GM12878 (cell line): ENCODE results near the gene RRM2. TPM values are rescaled to one million over a fixed set of nuclear protein-coding genes. Genes with fewer than 3 reads are reported as not detected.

Experiments used
- ATAC-seq: fragments of 200-7000 bp; cut with Tn5 transposase; 3 replicates; pipeline ENCODE4 v1.9.1; 2020; ENCODE audit warnings: mild to moderate bottlenecking, moderate library complexity
- BruUV-seq: library from RNA; stranded (reverse); fragments of 400-500 nt; replicated peaks from 2 replicates; lab custom pipeline; 2021; lab: Mats Ljungman, UMichigan
- CTCF ChIA-PET: fragments of 300-600 bp; sonication (Branson Sonifier 250); formaldehyde crosslinking; extraction: SDS; loops from one replicate; lab custom pipeline; 2021; ENCODE audit warnings: inconsistent platforms; lab: Yijun Ruan, JAX
- POLR2A ChIA-PET: fragments of 350-600 bp; formaldehyde crosslinking; extraction: SDS; loops from one replicate; lab custom pipeline; 2021; ENCODE audit warnings: inconsistent platforms; lab: Charles Lee
- RAD21 ChIA-PET: fragments of 300-600 bp; sonication (Branson Sonifier 250); formaldehyde crosslinking; loops from one replicate; lab custom pipeline; 2023; ENCODE audit warnings: antibody characterized with exemption; ENCODE audit not compliant: unreplicated experiment; lab: Charles Lee
- SMC1A ChIA-PET: fragments of 300-600 bp; sonication (Branson Sonifier 250); formaldehyde crosslinking; loops from one replicate; lab custom pipeline; 2023; ENCODE audit not compliant: unreplicated experiment, uncharacterized antibody; lab: Charles Lee
- DNase-seq: peaks from one replicate; pipeline ENCODE4 v3.0.0-alpha.2; 2011; ENCODE audit warnings: low read depth, low spot score
- FAIRE-seq: peaks from 3 replicates; lab custom pipeline; 2011; peaks lifted over from hg19 to GRCh38; lab: Jason Lieb, UNC
- H2AFZ ChIP-seq: 2 replicates; pipeline ENCODE4 v1.6.0; 2011; ENCODE audit warnings: low read depth, low read length, control low read depth; ENCODE audit not compliant: control insufficient read depth
- H3K27ac ChIP-seq: 2 replicates; pipeline ENCODE4 v1.5.1; 2011; ENCODE audit warnings: control low read depth; ENCODE audit not compliant: control insufficient read depth, insufficient read depth
- H3K27me3 ChIP-seq, 2 experiments: replicated peaks in 1 of 2; 2 replicates each; pipeline versions ENCODE4 v1.6.0 to v1.6.1; 2011; ENCODE audit warnings: low read length in 1 of 2; ENCODE audit not compliant: control insufficient read depth in 2 of 2, insufficient read depth in 2 of 2
- H3K36me3 ChIP-seq, 2 experiments: 2 replicates each; pipeline ENCODE4 v1.5.1; 2011; ENCODE audit warnings: low read length in 1 of 2; ENCODE audit not compliant: control insufficient read depth in 2 of 2, insufficient read depth in 2 of 2
- H3K4me1 ChIP-seq: 2 replicates; pipeline ENCODE4 v1.6.1; 2011; ENCODE audit warnings: mild to moderate bottlenecking, low read length, moderate library complexity, mixed read lengths; ENCODE audit not compliant: control insufficient read depth, insufficient read depth
- H3K4me2 ChIP-seq: 2 replicates; pipeline ENCODE4 v1.6.0; 2011; ENCODE audit warnings: control low read depth; ENCODE audit not compliant: control insufficient read depth, insufficient read depth
- H3K4me3 ChIP-seq: fragments of 200-600 bp; sonication (generic); 2 replicates; pipeline ENCODE4 v1.5.1; 2016
- H3K79me2 ChIP-seq: 2 replicates; pipeline ENCODE4 v1.6.0; 2011; ENCODE audit warnings: low read length; ENCODE audit not compliant: control insufficient read depth, insufficient read depth
- H3K9ac ChIP-seq: 2 replicates; pipeline ENCODE4 v1.8.0; 2011; ENCODE audit warnings: low read length, control low read depth, mixed read lengths; ENCODE audit not compliant: control insufficient read depth, insufficient read depth
- H3K9me3 ChIP-seq: replicated peaks from 3 replicates; pipeline ENCODE4 v1.5.1; 2011; ENCODE audit warnings: mild to moderate bottlenecking, low read length; ENCODE audit not compliant: control insufficient read depth, insufficient read depth
- H4K20me1 ChIP-seq: 2 replicates; pipeline ENCODE4 v1.6.0; 2011; ENCODE audit not compliant: control insufficient read depth, insufficient read depth
- CBX3 ChIP-seq: fragments of 200-600 bp; sonication (generic); IDR thresholded peaks from 2 replicates; pipeline ENCODE4 v1.6.1; 2016; ENCODE audit warnings: low read depth, borderline replicate concordance
- CHD2 ChIP-seq: IDR thresholded peaks from 2 replicates; pipeline ENCODE4 v1.6.1; 2011; ENCODE audit warnings: low read depth, low read length, improper control_type of control experiment, borderline replicate concordance
- EED ChIP-seq: sonication (generic); IDR thresholded peaks from 2 replicates; pipeline ENCODE4 v1.6.1; 2016; ENCODE audit warnings: antibody characterized with exemption, low read depth
- HCFC1 ChIP-seq: fragments of 150-350 bp; IDR thresholded peaks from 2 replicates; pipeline ENCODE4 v1.6.1; 2014; ENCODE audit warnings: low read length
- JUND ChIP-seq: IDR thresholded peaks from 2 replicates; pipeline ENCODE4 v1.6.1; 2012; ENCODE audit warnings: low read depth, mild to moderate bottlenecking, low read length, improper control_type of control experiment, moderate library complexity
- KLF5 ChIP-seq: fragments of 450-650 bp; IDR thresholded peaks from 2 replicates; pipeline ENCODE4 v1.6.1; 2014; ENCODE audit warnings: mild to moderate bottlenecking; ENCODE audit not compliant: partially characterized antibody
- NFIC ChIP-seq: IDR thresholded peaks from 2 replicates; pipeline ENCODE4 v1.6.1; 2012; ENCODE audit warnings: low read depth, mild to moderate bottlenecking, inconsistent platforms, low read length, moderate library complexity
- POLR2A ChIP-seq: IDR thresholded peaks from 2 replicates; pipeline ENCODE4 v1.6.1; 2011; ENCODE audit warnings: low read depth, mild to moderate bottlenecking, low read length
- POLR2AphosphoS5 ChIP-seq: IDR thresholded peaks from 2 replicates; pipeline ENCODE4 v1.6.1; 2011; ENCODE audit warnings: mild to moderate bottlenecking, low read length, inconsistent platforms
- RB1 ChIP-seq: fragments of 450-650 bp; formaldehyde crosslinking; IDR thresholded peaks from 2 replicates; pipeline ENCODE4 v1.6.1; 2017; ENCODE audit warnings: mild to moderate bottlenecking, borderline replicate concordance
- SMAD1 ChIP-seq: fragments of 450-650 bp; IDR thresholded peaks from 2 replicates; pipeline ENCODE4 v1.6.1; 2018; ENCODE audit warnings: mild to moderate bottlenecking, low read depth; ENCODE audit not compliant: partially characterized antibody
- ZNF24 ChIP-seq: fragments of 450-650 bp; IDR thresholded peaks from 2 replicates; pipeline ENCODE4 v1.6.1; 2017; ENCODE audit warnings: antibody characterized with exemption, mild to moderate bottlenecking
- WGBS: methylation state at CpG from one replicate; pipeline ENCODE4 v1.1.6; 2016; ENCODE audit warnings: low lambda C conversion rate; ENCODE audit not compliant: insufficient replicate concordance, insufficient coverage; ENCODE audit errors: missing lambda C conversion rate; 5-methylcytosine and 5-hydroxymethylcytosine counted together
- in situ Hi-C: fragments of 300-500 bp; cut with MboI; formaldehyde crosslinking; loops from 9 replicates; pipeline ENCODE4 v1.14.3; 2018; ENCODE audit warnings: mixed read lengths
- intact Hi-C: fragments of 100-400 bp; cut with micrococcal nuclease; formaldehyde crosslinking; loops from one replicate; pipeline ENCODE4 v1.14.2; 2022; ENCODE audit not compliant: unreplicated experiment
- polyA plus RNA-seq, 11 experiments: library from polyadenylated mRNA; depleted of rRNA in 4 of 11; unstranded in 6 of 11; stranded (reverse) in 5 of 11; fragments of >200 nt; fragmentation: Nextera tagmentation in 4 of 11; fragmentation: Illumina TruSeq in 1 of 11; extraction: Ambion mirVana in 4 of 11; extraction: Trizol in 1 of 11; gene quantifications; 1 replicate in 1 of 11; 2 replicates in 10 of 11; pipeline versions ENCODE4 v1.2.1 to v1.2.3, GENCODE V29; 2011 to 2016; ENCODE audit warnings: inconsistent platforms in 2 of 11, missing spikeins in 2 of 11, low read depth in 1 of 11
- total RNA-seq, 4 experiments: library from RNA; depleted of rRNA in 3 of 4; stranded (reverse); fragments of >200 nt in 3 of 4; fragmentation: Illumina TruSeq in 1 of 4; extraction: Trizol in 1 of 4; gene quantifications; 2 replicates each; pipeline versions ENCODE4 v1.2.1 to v1.2.3, GENCODE V29; 2013 to 2021
- TF ChIP-seq, protein P1 (sequence below): fragments of 150-350 bp; IDR thresholded peaks from 2 replicates; pipeline ENCODE4 v1.6.1; 2014; ENCODE audit warnings: mild to moderate bottlenecking, low read depth, low read length
- TF ChIP-seq, protein P2 (sequence below): fragments of 450-650 bp; formaldehyde crosslinking; IDR thresholded peaks from 2 replicates; pipeline ENCODE4 v1.4.0; 2022; ENCODE audit warnings: mild to moderate bottlenecking, moderate library complexity
- TF ChIP-seq, protein P3 (sequence below): IDR thresholded peaks from 2 replicates; pipeline ENCODE4 v1.6.1; 2011; ENCODE audit warnings: mild to moderate bottlenecking, low read depth, low read length, moderate library complexity; ENCODE audit not compliant: insufficient replicate concordance
- TF ChIP-seq, protein P4 (sequence below): fragments of 450-650 bp; formaldehyde crosslinking; IDR thresholded peaks from 2 replicates; pipeline ENCODE4 v1.5.0; 2022; ENCODE audit warnings: mild to moderate bottlenecking, missing genetic modification characterization

Gene RRM2
- total and polyA plus RNA-seq, 10 of the 15 experiments (the other 5 are each of a cell fraction or from before 2014, with no cell fraction given) = 54.4 to 771 (median 159) TPM

DNA sequence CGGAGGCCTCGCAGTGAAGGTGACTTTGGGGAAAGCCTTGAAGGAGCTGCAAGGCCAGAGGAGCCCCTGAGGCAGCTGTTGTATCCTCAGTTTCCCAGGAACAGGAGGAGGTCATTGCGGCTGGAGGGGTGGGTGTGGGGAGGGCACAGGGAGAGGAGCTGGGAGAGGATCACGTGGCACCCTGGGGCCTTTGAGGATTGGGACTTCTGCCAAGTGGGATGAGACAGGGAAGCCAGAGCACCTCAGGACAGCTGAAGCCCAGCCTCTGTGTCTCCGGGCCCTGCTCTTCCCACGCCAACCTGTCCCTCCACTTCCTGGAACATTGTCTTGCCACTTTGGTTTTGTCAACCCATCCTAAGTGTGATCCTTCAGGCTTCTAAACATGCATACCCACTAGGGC, 19.4 kb upstream of the RRM2 start:
- no peak for TF ChIP-seq NFIC
- no peak for TF ChIP-seq HCFC1
- TF ChIP-seq, protein P1, sequence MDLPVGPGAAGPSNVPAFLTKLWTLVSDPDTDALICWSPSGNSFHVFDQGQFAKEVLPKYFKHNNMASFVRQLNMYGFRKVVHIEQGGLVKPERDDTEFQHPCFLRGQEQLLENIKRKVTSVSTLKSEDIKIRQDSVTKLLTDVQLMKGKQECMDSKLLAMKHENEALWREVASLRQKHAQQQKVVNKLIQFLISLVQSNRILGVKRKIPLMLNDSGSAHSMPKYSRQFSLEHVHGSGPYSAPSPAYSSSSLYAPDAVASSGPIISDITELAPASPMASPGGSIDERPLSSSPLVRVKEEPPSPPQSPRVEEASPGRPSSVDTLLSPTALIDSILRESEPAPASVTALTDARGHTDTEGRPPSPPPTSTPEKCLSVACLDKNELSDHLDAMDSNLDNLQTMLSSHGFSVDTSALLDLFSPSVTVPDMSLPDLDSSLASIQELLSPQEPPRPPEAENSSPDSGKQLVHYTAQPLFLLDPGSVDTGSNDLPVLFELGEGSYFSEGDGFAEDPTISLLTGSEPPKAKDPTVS = no peak
- no peak for TF ChIP-seq EED
- TF ChIP-seq CBX3 = no peak
- no peak for TF ChIP-seq SMAD1
- no peak for TF ChIP-seq ZNF24
- TF ChIP-seq JUND = no peak
- TF ChIP-seq, protein P2, sequence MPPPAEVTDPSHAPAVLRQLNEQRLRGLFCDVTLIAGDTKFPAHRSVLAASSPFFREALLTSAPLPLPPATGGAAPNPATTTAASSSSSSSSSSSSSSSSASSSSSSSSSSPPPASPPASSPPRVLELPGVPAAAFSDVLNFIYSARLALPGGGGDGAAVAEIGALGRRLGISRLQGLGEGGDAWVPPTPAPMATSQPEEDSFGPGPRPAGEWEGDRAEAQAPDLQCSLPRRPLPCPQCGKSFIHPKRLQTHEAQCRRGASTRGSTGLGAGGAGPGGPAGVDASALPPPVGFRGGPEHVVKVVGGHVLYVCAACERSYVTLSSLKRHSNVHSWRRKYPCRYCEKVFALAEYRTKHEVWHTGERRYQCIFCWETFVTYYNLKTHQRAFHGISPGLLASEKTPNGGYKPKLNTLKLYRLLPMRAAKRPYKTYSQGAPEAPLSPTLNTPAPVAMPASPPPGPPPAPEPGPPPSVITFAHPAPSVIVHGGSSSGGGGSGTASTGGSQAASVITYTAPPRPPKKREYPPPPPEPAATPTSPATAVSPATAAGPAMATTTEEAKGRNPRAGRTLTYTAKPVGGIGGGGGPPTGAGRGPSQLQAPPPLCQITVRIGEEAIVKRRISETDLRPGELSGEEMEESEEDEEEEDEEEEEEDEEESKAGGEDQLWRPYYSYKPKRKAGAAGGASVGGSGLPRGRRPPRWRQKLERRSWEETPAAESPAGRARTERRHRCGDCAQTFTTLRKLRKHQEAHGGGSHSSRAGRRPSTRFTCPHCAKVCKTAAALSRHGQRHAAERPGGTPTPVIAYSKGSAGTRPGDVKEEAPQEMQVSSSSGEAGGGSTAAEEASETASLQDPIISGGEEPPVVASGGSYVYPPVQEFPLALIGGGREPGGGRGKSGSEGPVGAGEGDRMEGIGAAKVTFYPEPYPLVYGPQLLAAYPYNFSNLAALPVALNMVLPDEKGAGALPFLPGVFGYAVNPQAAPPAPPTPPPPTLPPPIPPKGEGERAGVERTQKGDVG (CRISPR knock-in tag) = no peak
- TF ChIP-seq, protein P3, sequence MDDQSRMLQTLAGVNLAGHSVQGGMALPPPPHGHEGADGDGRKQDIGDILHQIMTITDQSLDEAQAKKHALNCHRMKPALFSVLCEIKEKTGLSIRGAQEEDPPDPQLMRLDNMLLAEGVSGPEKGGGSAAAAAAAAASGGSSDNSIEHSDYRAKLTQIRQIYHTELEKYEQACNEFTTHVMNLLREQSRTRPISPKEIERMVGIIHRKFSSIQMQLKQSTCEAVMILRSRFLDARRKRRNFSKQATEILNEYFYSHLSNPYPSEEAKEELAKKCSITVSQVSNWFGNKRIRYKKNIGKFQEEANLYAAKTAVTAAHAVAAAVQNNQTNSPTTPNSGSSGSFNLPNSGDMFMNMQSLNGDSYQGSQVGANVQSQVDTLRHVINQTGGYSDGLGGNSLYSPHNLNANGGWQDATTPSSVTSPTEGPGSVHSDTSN = no peak
- no peak for TF ChIP-seq POLR2A
- TF ChIP-seq RB1 = no peak
- TF ChIP-seq, protein P4, sequence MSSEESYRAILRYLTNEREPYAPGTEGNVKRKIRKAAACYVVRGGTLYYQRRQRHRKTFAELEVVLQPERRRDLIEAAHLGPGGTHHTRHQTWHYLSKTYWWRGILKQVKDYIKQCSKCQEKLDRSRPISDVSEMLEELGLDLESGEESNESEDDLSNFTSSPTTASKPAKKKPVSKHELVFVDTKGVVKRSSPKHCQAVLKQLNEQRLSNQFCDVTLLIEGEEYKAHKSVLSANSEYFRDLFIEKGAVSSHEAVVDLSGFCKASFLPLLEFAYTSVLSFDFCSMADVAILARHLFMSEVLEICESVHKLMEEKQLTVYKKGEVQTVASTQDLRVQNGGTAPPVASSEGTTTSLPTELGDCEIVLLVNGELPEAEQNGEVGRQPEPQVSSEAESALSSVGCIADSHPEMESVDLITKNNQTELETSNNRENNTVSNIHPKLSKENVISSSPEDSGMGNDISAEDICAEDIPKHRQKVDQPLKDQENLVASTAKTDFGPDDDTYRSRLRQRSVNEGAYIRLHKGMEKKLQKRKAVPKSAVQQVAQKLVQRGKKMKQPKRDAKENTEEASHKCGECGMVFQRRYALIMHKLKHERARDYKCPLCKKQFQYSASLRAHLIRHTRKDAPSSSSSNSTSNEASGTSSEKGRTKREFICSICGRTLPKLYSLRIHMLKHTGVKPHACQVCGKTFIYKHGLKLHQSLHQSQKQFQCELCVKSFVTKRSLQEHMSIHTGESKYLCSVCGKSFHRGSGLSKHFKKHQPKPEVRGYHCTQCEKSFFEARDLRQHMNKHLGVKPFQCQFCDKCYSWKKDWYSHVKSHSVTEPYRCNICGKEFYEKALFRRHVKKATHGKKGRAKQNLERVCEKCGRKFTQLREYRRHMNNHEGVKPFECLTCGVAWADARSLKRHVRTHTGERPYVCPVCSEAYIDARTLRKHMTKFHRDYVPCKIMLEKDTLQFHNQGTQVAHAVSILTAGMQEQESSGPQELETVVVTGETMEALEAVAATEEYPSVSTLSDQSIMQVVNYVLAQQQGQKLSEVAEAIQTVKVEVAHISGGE (CRISPR knock-in tag) = no peak
- TF ChIP-seq CHD2 = no peak
- no peak for TF ChIP-seq KLF5
- TF ChIP-seq POLR2AphosphoS5 = no peak
- FAIRE-seq (no peak), ATAC-seq (no peak)

More for the DNA sequence above, 19.4 kb upstream of the RRM2 start:
- no peaks in the 10 kb centered on the region for H3K27me3 ChIP-seq
- H3K4me1 ChIP-seq = peaks cover 2% of the 10 kb centered on the region; the same call in 1 of the 2 replicates
- DNase-seq = no peak
- no peak overlapping the region for H3K4me3 ChIP-seq
- ChIA-PET SMC1A (interaction anchor here (1.2 to 12.5 kb wide), 3 partner anchors 12 to 306 kb away, joined by 3 to 236 read pairs (median 24); no protein-coding TSS in a partner anchor), CTCF (interaction anchor here (1.2 to 31.8 kb wide), 7 partner anchors 8 to 332 kb away, joined by 3 to 983 read pairs (median 5); partner anchors contain the start of gene CYS1), RAD21 (interaction anchor here (1.9 kb wide), 1 partner anchor 31 kb away, joined by 7 read pairs; no protein-coding TSS in a partner anchor), POLR2A (interaction anchor here (0.6 to 2.2 kb wide), 3 partner anchors 13 to 29 kb away, joined by 3 to 8 read pairs (median 6); no protein-coding TSS in a partner anchor)
- no peaks in the 10 kb centered on the region for H3K79me2 ChIP-seq
- intact Hi-C loops (no loop called here), in situ Hi-C loops (no loop called here)
- 97% methylated on average over 6 of the region's 6 CpGs for WGBS
- H3K9me3 ChIP-seq = no peaks in the 10 kb centered on the region; the same call in 2 of the 3 replicates
- H3K9ac ChIP-seq = no peak overlapping the region
- BruUV-seq = no TSS peak
- H2AFZ ChIP-seq = no peak overlapping the region
- H3K36me3 ChIP-seq = no peaks in the 10 kb centered on the region; a peak in 1 of 4 replicates
- H4K20me1 ChIP-seq = no peaks in the 10 kb centered on the region
- H3K27ac ChIP-seq = no peak overlapping the region
- no peak overlapping the region for H3K4me2 ChIP-seq
